Psoas muscle (tissue), 8 donors: Measurements from ENCODE around the gene MAGI2. TPM values are rescaled to one million over a fixed set of nuclear protein-coding genes. Genes with fewer than 3 reads are reported as not detected.

Experiments used
- ATAC-seq, 4 donors: fragments of 200-7000 bp; cut with Tn5 transposase; one replicate each; pipeline ENCODE4 v1.9.1; 2020; ENCODE audit warnings: moderate library complexity in 3 of 4, mild to moderate bottlenecking in 2 of 4
- DNase-seq, 2 donors: peaks; one replicate each; pipeline ENCODE4 v3.0.0-alpha.2; 2020
- H3K27ac ChIP-seq: fragments of 200-600 bp; one replicate; pipeline ENCODE4 v1.8.0; 2022
- H3K27me3 ChIP-seq, 3 donors: fragments of 200-600 bp in 1 of 3; one replicate each; pipeline versions ENCODE4 v1.6.1 to v1.8.0; 2013 to 2022; ENCODE audit warnings: low read length in 2 of 3, mild to moderate bottlenecking in 2 of 3, moderate library complexity in 1 of 3; ENCODE audit not compliant: insufficient read depth in 3 of 3
- H3K36me3 ChIP-seq, 2 donors: fragments of 200-600 bp in 1 of 2; one replicate each; pipeline versions ENCODE4 v1.6.1 to v1.8.0; 2013 to 2022; ENCODE audit warnings: low read depth in 1 of 2, mild to moderate bottlenecking in 1 of 2, moderate library complexity in 1 of 2; ENCODE audit not compliant: insufficient read depth in 1 of 2
- H3K4me1 ChIP-seq: fragments of 200-600 bp; one replicate; pipeline ENCODE4 v1.8.0; 2022
- H3K4me3 ChIP-seq: fragments of 200-600 bp; one replicate; pipeline ENCODE4 v1.8.0; 2022; ENCODE audit warnings: mild to moderate bottlenecking
- H3K9me3 ChIP-seq: fragments of 200-600 bp; one replicate; pipeline ENCODE4 v1.8.0; 2022
- WGBS, 3 donors: extraction: QIAGEN DNeasy Blood & Tissue Kit; methylation state at CpG; one replicate each; pipeline versions ENCODE4 v1.1.6 to v1.1.7; 2013; 5-methylcytosine and 5-hydroxymethylcytosine counted together
- intact Hi-C, 2 donors: fragments of 100-400 bp; cut with DNase I; formaldehyde crosslinking; loops; one replicate each; pipeline versions ENCODE4 v1.11.0 to v1.14.2; 2022
- polyA plus RNA-seq, 3 donors: library from polyadenylated mRNA; stranded (reverse); fragments of 200-250 nt; gene quantifications; one replicate each; pipeline ENCODE4 v1.2.3, GENCODE V29; 2013
- total RNA-seq, 4 donors: library from RNA; stranded (reverse); fragmentation: NEBNext Ultra II Directional in 2 of 4; extraction: Animal tissue kit (Norgen Biotek cat#: 25700) in 2 of 4; gene quantifications; one replicate each; pipeline versions ENCODE4 v1.2.1 to v1.2.4, GENCODE V29; 2021 to 2023
- TF ChIP-seq, protein P1 (sequence below): fragments of 200-600 bp; IDR thresholded peaks from one replicate; pipeline ENCODE4 v1.8.0; 2022; ENCODE audit warnings: antibody characterized with exemption
- donor health status: healthy with polysubstance abuse.
- donor health status: DM: no; HTN: no; CAD: no; lungs with moderate emphysema.
- donor health status: Bipolar disorder and iron deficiency.
- donor health status: healthy.
- donor health status: DM: yes; HTN: yes; CAD: no.
- donor health status: DM: no; HTN: no; CAD: no.
- donor health status: DM: no; HTN: no; CAD: no.
- donor health status: DM: yes; HTN: yes; CAD: no.

MAGI2 gene
- total and polyA plus RNA-seq, 7 donors, result 0.46 to 2.5 (median 1.4) TPM

GRCh38 chr7:78783179-78783962, 670.1 kb downstream of the MAGI2 start:
- Histone ChIP-seq H3K4me1 (no peaks in the 10 kb centered on the region), H3K36me3 (no peaks in the 10 kb centered on the region), H3K9me3 (no peaks in the 10 kb centered on the region), H3K4me3 (no peak overlapping the region), H3K27me3 (no peaks in the 10 kb centered on the region), H3K27ac (no peak overlapping the region)
- no peak for ATAC-seq
- TF ChIP-seq, protein P1, sequence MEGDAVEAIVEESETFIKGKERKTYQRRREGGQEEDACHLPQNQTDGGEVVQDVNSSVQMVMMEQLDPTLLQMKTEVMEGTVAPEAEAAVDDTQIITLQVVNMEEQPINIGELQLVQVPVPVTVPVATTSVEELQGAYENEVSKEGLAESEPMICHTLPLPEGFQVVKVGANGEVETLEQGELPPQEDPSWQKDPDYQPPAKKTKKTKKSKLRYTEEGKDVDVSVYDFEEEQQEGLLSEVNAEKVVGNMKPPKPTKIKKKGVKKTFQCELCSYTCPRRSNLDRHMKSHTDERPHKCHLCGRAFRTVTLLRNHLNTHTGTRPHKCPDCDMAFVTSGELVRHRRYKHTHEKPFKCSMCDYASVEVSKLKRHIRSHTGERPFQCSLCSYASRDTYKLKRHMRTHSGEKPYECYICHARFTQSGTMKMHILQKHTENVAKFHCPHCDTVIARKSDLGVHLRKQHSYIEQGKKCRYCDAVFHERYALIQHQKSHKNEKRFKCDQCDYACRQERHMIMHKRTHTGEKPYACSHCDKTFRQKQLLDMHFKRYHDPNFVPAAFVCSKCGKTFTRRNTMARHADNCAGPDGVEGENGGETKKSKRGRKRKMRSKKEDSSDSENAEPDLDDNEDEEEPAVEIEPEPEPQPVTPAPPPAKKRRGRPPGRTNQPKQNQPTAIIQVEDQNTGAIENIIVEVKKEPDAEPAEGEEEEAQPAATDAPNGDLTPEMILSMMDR, result no peak
- intact Hi-C loops, result loop anchor here in 1 of 2 donors (5.0 to 10.0 kb wide), 2 partner anchors 144 to 269 kb away; no protein-coding TSS in a partner anchor
- no peak for DNase-seq
- WGBS, 3 donors, result 86 to 87% (median 86%) methylated on average over 9 of the region's 9 CpGs

DNA sequence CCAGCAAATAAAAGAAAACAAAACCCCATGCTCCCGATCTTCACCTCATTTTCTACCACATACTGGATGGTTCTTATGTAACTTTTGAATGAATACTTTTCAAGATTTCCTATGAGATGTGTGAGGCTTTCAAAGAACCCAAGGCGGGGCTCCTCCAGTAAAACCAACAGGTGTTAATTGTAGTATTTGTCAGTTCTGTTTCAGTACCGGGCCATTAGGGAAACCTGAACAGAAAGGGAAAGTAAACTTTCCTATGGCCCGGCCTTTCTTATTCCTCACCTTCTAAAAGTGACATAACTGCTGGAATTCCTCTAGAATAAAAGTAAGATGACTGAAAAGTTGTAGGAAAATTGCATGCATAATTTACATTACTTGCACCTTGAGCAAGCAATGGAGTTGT, 672.9 kb downstream of the MAGI2 start:
- WGBS, 3 donors, result 51 to 70% (median 68%) methylated on average over 4 of the region's 4 CpGs
- Histone ChIP-seq H3K36me3 (no peaks in the 10 kb centered on the region), H3K27ac (no peak overlapping the region), H3K4me1 (no peaks in the 10 kb centered on the region), H3K9me3 (no peaks in the 10 kb centered on the region), H3K27me3 (no peaks in the 10 kb centered on the region), H3K4me3 (no peak overlapping the region)
- TF ChIP-seq, protein P1, result no peak
- DNase-seq (no peak), ATAC-seq (no peak)
- intact Hi-C loops, result loop anchor here in 1 of 2 donors (5.0 to 10.0 kb wide), 2 partner anchors 147 to 266 kb away; no protein-coding TSS in a partner anchor

GRCh38 chr7:78779788-78780187, 673.7 kb downstream of the MAGI2 start:
- H3K27me3 ChIP-seq, result no peaks in the 10 kb centered on the region
- TF ChIP-seq, protein P1, result peak; percentile 18

GRCh38 chr7:78777829-78778228, 675.6 kb downstream of the MAGI2 start:
- intact Hi-C loops, result loop anchor here (5.0 to 10.0 kb wide), 2 partner anchors 173 to 266 kb away; no protein-coding TSS in a partner anchor
- no peaks in the 10 kb centered on the region for H3K27me3 ChIP-seq
- H3K36me3 ChIP-seq, result no peaks in the 10 kb centered on the region
- H3K4me1 ChIP-seq, result no peaks in the 10 kb centered on the region
- DNase-seq (no peak), ATAC-seq (no peak)
- H3K4me3 ChIP-seq, result no peak overlapping the region
- H3K27ac ChIP-seq, result no peak overlapping the region
- 85 to 92% (median 90%) methylated on average over 2 of the region's 2 CpGs for WGBS, 3 donors
- H3K9me3 ChIP-seq, result no peaks in the 10 kb centered on the region
- TF ChIP-seq, protein P1, result no peak

More at GRCh38 chr7:78779788-78780187, 673.7 kb downstream of the MAGI2 start:
- Histone ChIP-seq H3K27ac (no peak overlapping the region), H3K4me1 (no peaks in the 10 kb centered on the region), H3K9me3 (no peaks in the 10 kb centered on the region), H3K36me3 (no peaks in the 10 kb centered on the region), H3K4me3 (no peak overlapping the region)
- no peak for DNase-seq
- ATAC-seq, result peak in 1 of 4 donors; percentile 49
- intact Hi-C loops, result loop anchor here (5.0 to 10.0 kb wide), 4 partner anchors 148 to 267 kb away; no protein-coding TSS in a partner anchor
- WGBS, 3 donors, result 85 to 97% (median 85%) methylated on average over 2 of the region's 2 CpGs
